WTC11 (cell line): ENCODE data around the gene TUBB4B. TPM values are rescaled to one million over a fixed set of nuclear protein-coding genes. Genes with fewer than 3 reads are reported as not detected.

ENCODE experiments used
- ATAC-seq: fragments of 200-7000 bp; cut with Tn5 transposase; 2 replicates; pipeline ENCODE4 v1.10.0; 2021; ENCODE audit warnings: mild to moderate bottlenecking, moderate library complexity
- CTCF ChIA-PET: fragments of 300-600 bp; sonication (Branson Sonifier 250); formaldehyde crosslinking; loops from one replicate; lab custom pipeline; 2021; ENCODE audit warnings: antibody characterized with exemption; lab: Charles Lee
- POLR2A ChIA-PET: fragments of 350-600 bp; sonication (Branson Sonifier 250); formaldehyde crosslinking; loops from one replicate; lab custom pipeline; 2021; ENCODE audit warnings: antibody characterized with exemption; lab: Charles Lee
- DNase-seq: peaks from one replicate; pipeline ENCODE4 v3.0.0; 2021; ENCODE audit warnings: low spot score
- H3K27ac Mint-ChIP-seq: 2 replicates; pipeline ENCODE4 v1.8.0; 2021; ENCODE audit warnings: mixed read lengths
- H3K27me3 Mint-ChIP-seq: 2 replicates; pipeline ENCODE4 v1.8.0; 2021; ENCODE audit warnings: low read depth, mild to moderate bottlenecking, moderate library complexity, mixed read lengths
- H3K36me3 Mint-ChIP-seq: 2 replicates; pipeline ENCODE4 v1.8.0; 2021; ENCODE audit warnings: mixed read lengths
- H3K4me1 Mint-ChIP-seq: 2 replicates; pipeline ENCODE4 v1.8.0; 2022; ENCODE audit warnings: mixed read lengths
- H3K4me3 Mint-ChIP-seq: 2 replicates; pipeline ENCODE4 v1.8.0; 2021; ENCODE audit warnings: mild to moderate bottlenecking, moderate library complexity, mixed read lengths
- H3K9me3 Mint-ChIP-seq: 2 replicates; pipeline ENCODE4 v1.8.0; 2021; ENCODE audit warnings: mixed read lengths
- CDX4 ChIP-seq: fragments of 250-450 bp; sonication (Bioruptor Pico); IDR thresholded peaks from 2 replicates; pipeline ENCODE4 v1.9.0; 2021; ENCODE audit warnings: moderate library complexity, mild to moderate bottlenecking, inconsistent platforms, borderline replicate concordance
- FOXP1 ChIP-seq: sonication (generic); formaldehyde crosslinking; IDR thresholded peaks from 2 replicates; pipeline ENCODE4 v1.8.0; 2022; ENCODE audit warnings: missing genetic modification reagents, mild to moderate bottlenecking, moderate library complexity, borderline replicate concordance
- MAX ChIP-seq: sonication (generic); formaldehyde crosslinking; IDR thresholded peaks from 2 replicates; pipeline ENCODE4 v1.8.0; 2022; ENCODE audit warnings: mild to moderate bottlenecking, missing genetic modification reagents
- NR1H2 ChIP-seq: sonication (generic); formaldehyde crosslinking; IDR thresholded peaks from 2 replicates; pipeline ENCODE4 v1.9.0; 2021; ENCODE audit warnings: mild to moderate bottlenecking, moderate library complexity, missing genetic modification reagents
- STAT6 ChIP-seq: sonication (generic); formaldehyde crosslinking; conservative IDR thresholded peaks from 2 replicates; pipeline ENCODE4 v1.8.1; 2023; ENCODE audit warnings: mild to moderate bottlenecking, low read depth, missing genetic modification reagents, moderate library complexity
- TCF7 ChIP-seq: sonication (generic); formaldehyde crosslinking; IDR thresholded peaks from 2 replicates; pipeline ENCODE4 v1.8.0; 2022; ENCODE audit warnings: mild to moderate bottlenecking, low read depth, missing genetic modification reagents, moderate library complexity
- TEAD1 ChIP-seq: sonication (generic); formaldehyde crosslinking; IDR thresholded peaks from 2 replicates; pipeline ENCODE4 v1.8.0; 2022; ENCODE audit warnings: mild to moderate bottlenecking, missing genetic modification reagents
- ZNF219 ChIP-seq: sonication (generic); formaldehyde crosslinking; IDR thresholded peaks from 2 replicates; pipeline ENCODE4 v1.8.0; 2023; ENCODE audit warnings: missing genetic modification reagents, mild to moderate bottlenecking, borderline replicate concordance
- ZNF263 ChIP-seq: sonication (generic); formaldehyde crosslinking; IDR thresholded peaks from 2 replicates; pipeline ENCODE4 v1.8.1; 2022; ENCODE audit warnings: low read depth, mild to moderate bottlenecking, moderate library complexity, missing genetic modification reagents
- ZNF423 ChIP-seq: fragments of 250-450 bp; sonication (Bioruptor Pico); IDR thresholded peaks from 2 replicates; pipeline ENCODE4 v2.1.2; 2022; ENCODE audit warnings: mild to moderate bottlenecking, moderate library complexity
- ZSCAN18 ChIP-seq: fragments of 250-450 bp; sonication (Bioruptor Pico); IDR thresholded peaks from 2 replicates; pipeline ENCODE4 v2.1.2; 2022; ENCODE audit warnings: mild to moderate bottlenecking, moderate library complexity
- total RNA-seq: library from RNA; stranded (reverse); gene quantifications from 3 replicates; pipeline ENCODE4 v1.2.3, GENCODE V29; 2021

Gene TUBB4B
- total RNA-seq, 1 experiment from 2014 or later, result 375 TPM

- TF ChIP-seq ZSCAN18 (no peak), ZNF219 (CRISPR knock-in tag) (no peak), CDX4 (CRISPR knock-in tag) (no peak)
Observed at GRCh38 chr9:137224830-137225694, 16.0 kb upstream of the TUBB4B start, which contains the start of gene CYSRT1 (continued).

GRCh38 chr9:137225699-137226331, 15.3 kb upstream of the TUBB4B start:
- ATAC-seq (no peak), DNase-seq (no peak)
- Mint-ChIP-seq H3K27ac (no peak overlapping the region), H3K9me3 (no peaks in the 10 kb centered on the region), H3K27me3 (no peaks in the 10 kb centered on the region), H3K36me3 (no peaks in the 10 kb centered on the region), H3K4me1 (peaks cover 3% of the 10 kb centered on the region), H3K4me3 (peak overlapping the region; percentile 35)
- ChIA-PET POLR2A (interaction anchor here (0.5 to 1.6 kb wide), 2 partner anchors 108 to 111 kb away, joined by 3 read pairs; no protein-coding TSS in a partner anchor), CTCF (interaction anchor here (1.2 to 8.9 kb wide), 9 partner anchors 10 to 216 kb away, joined by 3 to 143 read pairs (median 4); partner anchors contain the start of genes ANAPC2, NPDC1 and SSNA1)
- TF ChIP-seq FOXP1 (CRISPR knock-in tag), result no peak
- 0 out of 2 replicates have a peak, but pooled peaks have one; percentile 10 for TF ChIP-seq TCF7 (CRISPR knock-in tag)

- peaks cover 3% of the 10 kb centered on the region for H3K4me1 Mint-ChIP-seq
- TF ChIP-seq TEAD1 (CRISPR knock-in tag) (no peak), NR1H2 (no peak), MAX (CRISPR knock-in tag) (no peak), STAT6 (CRISPR knock-in tag) (no peak), ZNF423 (no peak), ZNF263 (CRISPR knock-in tag) (no peak)
- no peak for ATAC-seq
Observed at GRCh38 chr9:137226338-137227053, 14.6 kb upstream of the TUBB4B start.

More at GRCh38 chr9:137226338-137227053, 14.6 kb upstream of the TUBB4B start:
- Mint-ChIP-seq H3K27me3 (no peaks in the 10 kb centered on the region), H3K9me3 (no peaks in the 10 kb centered on the region), H3K36me3 (no peaks in the 10 kb centered on the region), H3K4me3 (no peak overlapping the region), H3K27ac (no peak overlapping the region; the same call in 1 of the 2 replicates)
- POLR2A ChIA-PET, result interaction anchor here (0.5 to 1.6 kb wide), 3 partner anchors 38 to 111 kb away, joined by 3 read pairs; partner anchors contain the start of gene SSNA1
- CTCF ChIA-PET, result interaction anchor here (1.3 to 8.9 kb wide), 14 partner anchors 9 to 215 kb away, joined by 3 to 143 read pairs (median 11); partner anchors contain the start of genes ANAPC2, NPDC1, SAPCD2 and SSNA1
- no peak for DNase-seq
